Transverse colon (tissue), 4 donors: ENCODE results near the gene DOCK6.

Experiments
- POLR2A ChIP-seq: fragments of 450-650 bp; IDR thresholded peaks from one replicate; pipeline ENCODE4 v1.6.1; 2016; ENCODE audit warnings: antibody characterized with exemption, mild to moderate bottlenecking, moderate library complexity
- POLR2AphosphoS5 ChIP-seq, 3 donors: sonication (generic); formaldehyde crosslinking; IDR thresholded peaks; one replicate each; pipeline ENCODE4 v1.6.1; 2016; ENCODE audit warnings: antibody characterized with exemption in 3 of 3
- TF ChIP-seq, protein P1 (sequence below), 5 experiments: fragments of 200-600 bp in 3 of 5; fragments of 450-650 bp in 2 of 5; sonication (generic) in 3 of 5; IDR thresholded peaks; 1 replicate in 2 of 5; 2 replicates in 3 of 5; pipeline ENCODE4 v1.5.1; 2016 to 2017; ENCODE audit warnings: antibody characterized with exemption in 5 of 5, inconsistent platforms in 3 of 5, mild to moderate bottlenecking in 2 of 5, moderate library complexity in 1 of 5

- no peak for TF ChIP-seq POLR2A
- TF ChIP-seq, protein P1, sequence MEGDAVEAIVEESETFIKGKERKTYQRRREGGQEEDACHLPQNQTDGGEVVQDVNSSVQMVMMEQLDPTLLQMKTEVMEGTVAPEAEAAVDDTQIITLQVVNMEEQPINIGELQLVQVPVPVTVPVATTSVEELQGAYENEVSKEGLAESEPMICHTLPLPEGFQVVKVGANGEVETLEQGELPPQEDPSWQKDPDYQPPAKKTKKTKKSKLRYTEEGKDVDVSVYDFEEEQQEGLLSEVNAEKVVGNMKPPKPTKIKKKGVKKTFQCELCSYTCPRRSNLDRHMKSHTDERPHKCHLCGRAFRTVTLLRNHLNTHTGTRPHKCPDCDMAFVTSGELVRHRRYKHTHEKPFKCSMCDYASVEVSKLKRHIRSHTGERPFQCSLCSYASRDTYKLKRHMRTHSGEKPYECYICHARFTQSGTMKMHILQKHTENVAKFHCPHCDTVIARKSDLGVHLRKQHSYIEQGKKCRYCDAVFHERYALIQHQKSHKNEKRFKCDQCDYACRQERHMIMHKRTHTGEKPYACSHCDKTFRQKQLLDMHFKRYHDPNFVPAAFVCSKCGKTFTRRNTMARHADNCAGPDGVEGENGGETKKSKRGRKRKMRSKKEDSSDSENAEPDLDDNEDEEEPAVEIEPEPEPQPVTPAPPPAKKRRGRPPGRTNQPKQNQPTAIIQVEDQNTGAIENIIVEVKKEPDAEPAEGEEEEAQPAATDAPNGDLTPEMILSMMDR (IDR thresholded peaks at IDR 0.05), result no peak
- TF ChIP-seq POLR2AphosphoS5 (IDR thresholded peaks at IDR 0.05), result no peak
Measured at GRCh38 chr19:11252665-11253355, 9.5 kb downstream of the DOCK6 start.
